RCC 7860 (cell line): ENCODE measurements around the gene HABP2.

Source experiments
- DNase-seq: peaks from one replicate; pipeline ENCODE4 v3.0.0-alpha.2; 2015; ENCODE audit warnings: low spot score
- FAIRE-seq: peaks from 2 replicates; lab custom pipeline; 2012; peaks lifted over from hg19 to GRCh38; lab: Jason Lieb, UNC

Gene HABP2

GRCh38 chr10:113627836-113628235, 75.0 kb downstream of the HABP2 start:
- FAIRE-seq (no peak), DNase-seq (no peak)

- FAIRE-seq (no peak), DNase-seq (no peak)
These were observed 75.8 kb downstream of the HABP2 start for GRCh38 chr10:113628607-113629153.

- DNase-seq = no peak
These were observed 78.2 kb downstream of the HABP2 start for GRCh38 chr10:113630929-113631533.

GRCh38 chr10:113631684-113632367, 79.0 kb downstream of the HABP2 start:
- FAIRE-seq (no peak), DNase-seq (no peak)

More at GRCh38 chr10:113630929-113631533, 78.2 kb downstream of the HABP2 start:
- no peak for FAIRE-seq
